AG09319 (cell line): Measurements from ENCODE around the gene MCAM.

ENCODE experiments used
- DNase-seq: peaks from one replicate; pipeline ENCODE4 v3.0.0-alpha.2; 2010; ENCODE audit warnings: low read depth; ENCODE audit errors: extremely low read depth
- TF ChIP-seq, protein P1 (sequence below): IDR thresholded peaks from 2 replicates; pipeline ENCODE4 v1.5.1; 2011; ENCODE audit warnings: low read depth, mild to moderate bottlenecking, inconsistent platforms, low read length, moderate library complexity

Gene MCAM

DNA sequence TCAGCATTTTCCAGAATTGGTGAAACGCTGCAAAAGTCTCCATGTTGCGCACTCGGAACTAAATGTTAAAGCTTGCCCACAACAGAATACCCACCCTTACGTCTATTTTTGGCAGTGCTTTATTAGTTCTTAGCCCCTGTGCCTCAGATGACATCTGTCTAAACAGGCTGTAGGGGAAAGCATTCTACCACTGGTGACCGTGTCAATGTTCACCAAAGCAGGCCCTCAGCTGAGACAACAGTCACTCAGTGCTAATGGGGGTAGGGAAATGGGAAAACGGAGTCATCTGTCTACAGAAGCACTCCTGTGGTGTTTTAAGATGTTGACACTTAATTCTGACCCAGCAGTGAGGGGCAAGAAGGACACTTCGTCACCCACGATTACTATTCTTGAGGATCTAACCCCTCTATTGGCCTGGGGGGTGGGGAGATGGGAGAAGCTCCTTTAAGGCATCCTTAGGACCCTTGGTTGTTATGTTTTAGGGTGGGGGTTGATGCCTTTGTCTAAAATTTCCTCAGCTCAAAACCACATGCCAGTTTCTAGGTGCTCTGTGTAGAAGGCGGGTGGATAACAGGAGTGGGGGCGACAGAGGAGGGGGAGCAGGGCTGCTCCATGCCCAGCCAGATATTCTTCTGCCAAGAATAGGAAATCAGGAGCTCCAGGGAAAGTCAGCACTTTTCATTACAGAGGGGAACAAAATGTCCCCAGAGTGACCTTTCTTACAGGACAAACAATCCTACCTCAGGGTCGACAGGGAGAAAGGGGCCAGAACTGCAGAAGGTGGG, 45.2 kb upstream of the MCAM start:
- TF ChIP-seq, protein P1, sequence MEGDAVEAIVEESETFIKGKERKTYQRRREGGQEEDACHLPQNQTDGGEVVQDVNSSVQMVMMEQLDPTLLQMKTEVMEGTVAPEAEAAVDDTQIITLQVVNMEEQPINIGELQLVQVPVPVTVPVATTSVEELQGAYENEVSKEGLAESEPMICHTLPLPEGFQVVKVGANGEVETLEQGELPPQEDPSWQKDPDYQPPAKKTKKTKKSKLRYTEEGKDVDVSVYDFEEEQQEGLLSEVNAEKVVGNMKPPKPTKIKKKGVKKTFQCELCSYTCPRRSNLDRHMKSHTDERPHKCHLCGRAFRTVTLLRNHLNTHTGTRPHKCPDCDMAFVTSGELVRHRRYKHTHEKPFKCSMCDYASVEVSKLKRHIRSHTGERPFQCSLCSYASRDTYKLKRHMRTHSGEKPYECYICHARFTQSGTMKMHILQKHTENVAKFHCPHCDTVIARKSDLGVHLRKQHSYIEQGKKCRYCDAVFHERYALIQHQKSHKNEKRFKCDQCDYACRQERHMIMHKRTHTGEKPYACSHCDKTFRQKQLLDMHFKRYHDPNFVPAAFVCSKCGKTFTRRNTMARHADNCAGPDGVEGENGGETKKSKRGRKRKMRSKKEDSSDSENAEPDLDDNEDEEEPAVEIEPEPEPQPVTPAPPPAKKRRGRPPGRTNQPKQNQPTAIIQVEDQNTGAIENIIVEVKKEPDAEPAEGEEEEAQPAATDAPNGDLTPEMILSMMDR = no peak
- DNase-seq = no peak

DNA sequence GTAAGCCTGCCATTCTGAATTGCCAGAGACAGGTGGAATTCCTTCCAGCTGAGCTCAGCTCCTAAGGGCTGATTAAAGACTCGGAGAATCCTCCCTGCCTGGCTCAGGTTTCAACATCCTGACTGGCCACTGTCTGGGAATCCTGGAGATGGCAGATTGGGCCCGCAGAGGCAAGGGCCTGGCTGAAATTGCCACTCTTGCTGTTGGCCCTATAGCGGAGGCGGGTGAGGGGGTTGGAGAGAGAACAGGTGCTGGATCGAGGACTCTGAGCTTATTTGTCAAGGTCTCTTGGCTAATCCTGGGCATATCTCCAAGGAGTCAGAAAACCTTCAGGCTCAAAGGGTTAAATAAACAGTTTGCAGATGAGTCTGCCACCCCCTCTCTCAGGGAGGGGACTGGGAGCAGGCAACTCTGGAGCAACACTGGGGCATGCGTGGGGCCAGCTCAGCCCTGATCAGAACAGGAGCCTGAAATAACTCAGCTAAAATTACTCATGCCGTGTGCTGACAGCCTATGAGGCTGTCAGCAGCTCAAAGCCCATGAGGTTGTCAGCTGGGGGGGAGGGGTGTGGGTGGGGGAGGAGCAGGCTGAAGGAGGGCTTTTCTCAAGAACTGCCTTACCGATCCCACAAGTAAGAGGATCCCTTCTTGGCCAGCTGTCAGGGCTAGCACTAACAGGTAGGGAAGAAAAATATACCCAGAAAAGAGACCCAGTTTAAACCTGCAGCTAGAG, 44.3 kb upstream of the MCAM start:
- no peak for DNase-seq
- TF ChIP-seq, protein P1 = no peak

DNA sequence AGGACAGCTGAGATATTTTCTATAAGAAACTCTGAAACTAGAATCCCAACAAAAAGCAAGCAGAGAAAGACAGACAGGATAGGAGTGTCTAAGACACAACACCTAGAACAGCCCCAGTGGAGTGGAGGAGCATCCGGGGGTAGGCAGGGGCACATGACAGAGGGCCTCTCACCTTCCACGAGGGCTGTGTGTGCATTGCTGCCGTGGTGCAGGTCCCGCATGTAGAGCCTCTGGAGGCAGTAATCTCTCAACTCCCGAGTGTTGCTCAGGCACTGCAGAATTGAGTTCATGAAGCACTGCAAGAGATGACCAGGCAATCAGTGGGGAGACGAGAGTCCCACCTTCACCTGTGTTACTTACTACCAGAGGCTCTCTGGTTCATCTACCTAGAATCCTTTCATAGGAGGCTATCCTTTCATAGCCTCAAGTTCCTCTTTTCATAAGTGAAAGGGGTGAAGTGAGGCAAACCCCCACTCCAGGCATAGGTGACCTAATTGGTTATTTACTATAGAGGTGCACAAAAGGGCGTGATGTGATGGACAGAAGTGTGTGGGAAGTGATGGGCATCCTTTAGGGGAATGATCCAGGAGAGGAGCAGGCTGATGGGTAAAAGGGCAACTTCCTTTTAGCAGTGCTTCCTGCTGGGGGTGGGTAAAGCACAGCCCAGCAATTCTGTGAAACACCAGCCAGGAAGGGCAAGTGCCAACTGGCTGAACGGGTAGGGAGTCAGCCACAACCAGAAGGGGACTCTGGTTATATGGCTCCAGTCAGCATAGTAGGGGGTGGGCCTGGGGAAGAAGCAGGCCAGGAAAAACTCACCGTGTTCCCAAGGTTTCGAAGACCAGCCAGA, 42.7 kb upstream of the MCAM start:
- no peak for DNase-seq
- TF ChIP-seq, protein P1 = no peak

DNA sequence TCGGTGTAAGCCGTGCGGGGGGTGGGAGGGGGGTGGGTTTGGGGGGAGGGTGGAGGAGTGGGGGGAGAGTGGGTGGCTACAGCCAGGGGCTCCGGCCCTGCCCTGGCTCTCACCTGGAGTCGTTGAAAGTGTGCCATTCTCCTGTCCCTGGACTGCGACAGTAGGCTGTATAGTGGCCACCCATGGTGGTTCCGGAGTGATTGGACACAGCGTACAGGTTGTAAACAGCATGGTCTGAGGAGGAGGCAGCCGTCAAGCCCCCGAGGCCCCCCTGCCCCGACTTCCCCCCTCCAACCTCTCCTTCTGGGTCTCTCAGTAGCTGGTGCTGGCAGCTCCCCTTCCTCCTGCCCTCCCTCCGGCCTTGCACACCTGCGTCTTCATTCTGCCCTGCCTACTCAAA, 40.1 kb upstream of the MCAM start:
- no peak for DNase-seq
- TF ChIP-seq, protein P1 = no peak

DNA sequence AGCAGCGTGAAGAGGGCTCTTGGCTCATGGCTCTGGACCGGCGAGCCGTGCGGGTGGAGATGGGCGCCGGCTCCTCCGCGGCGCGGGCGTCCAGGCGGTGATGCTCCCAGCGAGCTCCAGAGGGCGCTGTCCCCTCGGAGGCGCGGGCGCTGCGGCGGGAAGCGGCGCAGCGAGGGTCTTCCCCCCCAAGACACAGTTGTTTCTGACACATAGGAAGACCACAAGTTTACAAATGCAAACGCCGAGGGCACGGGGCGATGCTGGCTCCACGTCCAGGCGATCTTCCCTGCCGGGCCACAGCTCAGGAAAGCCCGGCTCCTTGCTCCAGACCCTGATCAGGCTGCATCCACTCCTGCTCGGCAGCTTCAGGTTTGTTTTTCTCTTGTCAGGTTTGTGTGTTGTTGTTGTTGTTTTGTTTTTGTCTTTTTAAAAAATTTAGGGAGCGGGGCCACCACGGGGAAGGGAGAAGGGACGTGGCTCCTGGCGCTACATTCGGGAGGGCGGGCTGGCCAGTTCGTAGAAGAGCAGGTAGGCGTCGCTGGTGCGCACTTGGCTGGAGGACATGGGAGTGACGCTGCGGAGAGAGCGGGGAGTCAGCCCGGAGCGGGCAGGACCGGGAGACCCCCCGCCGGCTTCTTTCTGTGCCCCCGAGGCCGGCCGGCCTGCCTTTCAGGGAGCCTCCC, 39.6 kb upstream of the MCAM start:
- DNase-seq = no peak
- TF ChIP-seq, protein P1 = peak; percentile 69

DNA sequence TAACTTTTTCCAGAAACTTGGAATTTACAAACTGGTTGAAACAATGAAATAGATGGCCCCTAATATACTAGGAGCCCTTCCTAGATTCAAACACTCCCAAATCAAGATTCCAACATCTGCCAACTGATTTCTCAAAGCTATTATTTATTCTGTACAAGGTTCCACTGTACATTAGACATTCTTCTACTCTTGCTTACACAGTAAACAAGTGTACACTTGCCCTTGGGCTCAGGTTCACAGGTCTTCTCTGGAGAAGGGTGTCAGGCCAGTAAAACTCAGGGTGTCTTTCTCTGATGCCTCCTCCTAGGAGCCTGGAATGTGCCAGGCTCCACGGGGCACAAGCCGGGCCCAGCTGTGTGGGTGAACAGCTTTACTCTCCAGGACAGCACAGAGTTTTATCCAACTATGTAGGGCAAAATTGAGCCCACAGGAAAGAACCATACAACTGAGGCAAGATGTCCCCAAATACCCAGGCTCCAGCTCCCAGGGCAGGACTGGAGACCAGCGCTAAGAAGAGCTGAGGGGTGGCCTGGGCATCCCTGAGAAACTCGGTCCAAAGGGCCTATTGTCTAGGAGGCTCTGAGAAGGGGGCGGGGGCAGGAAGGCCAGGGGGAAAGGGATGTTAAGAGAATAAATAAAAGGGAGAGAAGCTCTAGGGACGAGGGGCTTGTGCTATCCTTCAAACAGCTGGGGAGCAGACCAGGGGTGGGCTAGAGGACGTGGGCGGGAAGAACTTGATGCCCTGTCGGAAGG, 38.3 kb upstream of the MCAM start:
- TF ChIP-seq, protein P1 = no peak
- no peak for DNase-seq
